Measurements from ENCODE around the gene LRRC75B.
A peak's percentile ranks its signal among the peaks of the same experiment; 100 is the strongest.
"Not testable (repeated sequence)": the region's sequence is repeated elsewhere in the genome, so short reads cannot be mapped to it uniquely, and the experiment has no call there.

The LRRC75B gene

GRCh38 chr22:24552503-24553286 is 40.2 kb downstream of the LRRC75B start:
- DNase-seq, result not testable (repeated sequence)

DNA sequence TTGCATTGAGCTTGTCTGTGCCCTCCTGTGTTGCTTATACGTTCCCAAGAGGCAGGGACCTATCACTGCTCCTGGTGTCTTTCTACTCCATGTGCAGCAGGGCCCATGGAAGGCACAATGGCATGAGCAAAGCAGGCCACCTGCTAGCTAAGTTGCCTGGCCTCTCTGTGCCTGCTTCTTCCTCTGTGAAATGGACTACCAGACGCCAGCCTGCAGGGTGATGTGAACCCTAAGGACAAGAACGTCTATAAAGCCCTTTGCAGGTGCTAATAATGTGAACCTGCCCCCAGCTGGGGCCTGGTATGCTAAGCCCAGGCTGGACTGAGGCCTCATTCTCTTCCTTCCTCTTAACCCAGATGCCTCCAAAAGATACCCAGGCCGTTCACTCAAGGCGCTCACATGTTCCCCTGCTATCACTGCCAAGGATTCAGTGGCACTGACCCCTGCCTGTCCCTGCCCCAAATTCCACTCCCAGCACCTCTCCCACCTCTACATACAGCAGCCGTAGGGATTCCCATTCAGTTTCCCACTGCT is 41.9 kb downstream of the LRRC75B start:
- DNase-seq, result no peak

DNA sequence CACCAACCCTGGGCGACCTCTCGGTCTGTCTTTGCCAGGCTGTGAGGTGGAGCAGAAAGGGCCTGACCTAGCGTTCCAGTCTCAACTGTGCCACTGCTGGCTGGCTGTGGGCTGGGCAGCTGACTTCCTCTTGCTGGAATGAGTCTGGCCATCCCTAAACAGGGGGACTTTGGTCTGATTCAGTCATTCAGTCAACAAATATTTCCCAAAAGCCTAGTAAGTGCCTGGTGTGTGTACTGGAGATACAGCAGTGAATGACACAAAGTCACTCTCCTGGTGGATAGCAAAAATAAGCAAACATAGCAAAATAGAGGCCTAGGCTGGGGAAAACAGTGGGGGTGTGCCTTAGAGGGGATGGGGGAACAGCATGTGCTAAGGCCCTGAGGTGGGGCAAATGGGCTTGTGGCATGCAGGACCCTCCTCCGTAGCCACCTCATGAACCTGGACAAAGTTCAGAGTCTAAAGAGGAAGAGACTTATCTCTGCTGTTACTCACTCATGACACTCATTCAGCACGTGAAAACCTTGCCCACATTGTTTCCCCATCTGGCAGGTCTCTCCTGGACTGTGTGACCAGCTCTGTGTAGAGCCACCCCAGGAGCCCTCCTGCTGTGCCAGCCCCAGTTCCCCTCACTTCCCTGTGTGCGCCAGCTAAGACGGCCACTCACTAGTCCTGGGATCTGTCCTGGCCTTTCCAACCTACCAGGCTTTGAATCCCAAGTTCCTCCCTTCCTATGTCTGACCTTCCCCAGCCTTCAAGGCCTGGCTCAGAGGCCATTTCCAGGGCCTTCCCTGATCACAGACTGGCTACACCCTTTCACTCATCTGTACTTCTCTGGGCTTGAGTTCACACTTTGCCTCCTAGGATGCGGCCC is 42.6 kb downstream of the LRRC75B start:
- DNase-seq, result peak; percentile 72 to 79

DNA sequence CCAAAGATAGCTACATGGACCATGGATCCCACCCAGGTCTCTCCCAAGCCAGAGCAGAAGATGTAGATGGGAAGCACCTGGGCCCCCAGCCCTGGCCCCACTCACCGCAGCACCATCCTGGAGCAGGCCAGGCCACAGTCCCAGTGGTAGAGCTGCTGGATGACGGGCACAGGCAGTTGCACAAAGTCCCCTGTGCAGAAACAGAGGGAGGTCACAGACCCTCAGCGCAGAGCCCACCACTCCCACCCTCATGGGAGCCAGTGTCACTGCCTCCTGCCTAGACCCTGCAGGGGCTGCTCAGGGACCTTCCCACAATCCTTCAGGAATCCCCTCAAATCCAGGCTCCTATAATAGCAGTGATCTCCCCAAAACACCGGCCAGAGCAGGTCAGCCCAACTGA is 44.1 kb downstream of the LRRC75B start:
- no peak for DNase-seq

- DNase-seq, result no peak
Observed at GRCh38 chr22:24543679-24544243, 49.1 kb downstream of the LRRC75B start.

DNA sequence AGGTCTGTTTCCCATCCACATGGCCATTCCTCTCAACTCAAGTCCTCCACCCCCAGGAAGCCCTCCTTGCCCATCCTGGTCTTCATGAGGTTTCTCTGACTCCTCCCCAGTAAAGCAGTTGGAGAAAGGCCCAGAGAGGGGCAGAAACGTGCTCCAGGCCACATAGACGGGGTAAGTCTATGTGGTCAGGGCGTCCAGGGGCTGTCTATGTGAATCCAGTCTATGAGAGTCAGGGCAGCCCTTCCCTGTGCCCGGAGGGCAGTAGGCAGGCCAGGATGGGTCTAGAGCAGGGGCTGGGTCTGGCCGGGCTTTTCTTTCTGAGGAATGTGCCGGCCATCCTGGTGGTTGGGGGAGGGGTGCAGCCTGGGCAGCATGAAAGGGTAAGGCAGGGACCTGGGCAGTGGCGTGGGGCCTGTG is 49.7 kb downstream of the LRRC75B start:
- DNase-seq, result no peak

DNA sequence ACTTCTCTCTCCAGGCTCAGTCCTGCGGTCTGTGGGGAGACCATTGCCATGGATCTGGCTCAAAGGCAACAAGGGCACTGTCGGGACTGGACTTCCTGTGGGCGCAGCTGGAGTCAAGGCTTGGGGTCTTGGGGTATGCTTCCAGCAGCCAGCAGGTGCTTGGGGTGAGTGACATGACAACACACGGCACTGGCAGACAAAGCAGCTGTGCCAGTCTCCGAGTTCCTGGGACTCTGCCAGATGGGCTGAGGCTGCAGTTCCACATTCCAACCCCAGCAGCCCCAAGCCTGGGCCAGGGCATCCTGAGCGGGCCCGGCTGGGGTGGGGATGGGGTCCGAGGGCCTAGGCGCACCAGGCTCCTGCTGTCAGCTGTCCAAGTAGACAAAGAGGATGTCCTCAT is 50.2 kb downstream of the LRRC75B start:
- DNase-seq, result no peak

DNA sequence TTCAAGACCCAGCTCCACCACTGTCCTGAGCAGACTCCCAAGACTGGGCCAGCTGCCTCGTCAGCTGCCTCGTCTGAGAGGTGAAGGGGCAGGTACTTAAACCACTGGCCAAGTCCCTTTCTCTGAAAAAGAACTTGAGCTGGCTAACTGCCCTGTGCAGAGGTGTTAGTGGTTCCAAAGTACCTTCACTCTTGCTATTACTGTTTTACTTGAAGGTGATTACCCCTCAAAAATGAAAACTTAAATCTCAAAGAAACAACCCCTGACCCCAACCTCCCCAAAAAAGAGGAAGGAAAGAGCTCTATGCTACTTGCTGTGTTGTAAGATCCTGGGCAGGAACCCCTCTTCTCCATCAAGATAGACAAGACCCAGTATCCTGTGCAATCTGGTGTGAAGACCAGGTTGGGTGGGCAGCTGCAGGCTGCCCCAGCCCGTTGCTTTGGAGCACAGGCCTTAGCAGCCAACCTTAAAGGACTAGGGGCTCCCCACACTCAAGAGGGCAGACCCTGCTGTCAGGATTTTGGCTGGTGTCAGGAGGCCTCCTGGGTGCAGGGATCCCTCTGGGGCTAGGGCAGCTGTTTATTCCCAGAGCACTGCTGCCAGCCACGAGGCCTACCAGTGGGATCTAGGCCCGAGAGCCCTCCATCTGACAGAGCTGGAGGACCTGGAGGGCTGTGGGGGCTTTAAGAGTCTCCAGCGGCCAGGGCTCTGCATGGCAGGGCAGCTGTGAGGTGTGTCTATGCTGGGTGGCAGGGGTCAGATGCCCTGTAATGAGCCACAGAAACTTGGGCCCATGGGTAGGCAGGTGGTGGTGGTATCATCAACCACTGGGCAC is 51.0 kb downstream of the LRRC75B start:
- DNase-seq, result no peak

DNA sequence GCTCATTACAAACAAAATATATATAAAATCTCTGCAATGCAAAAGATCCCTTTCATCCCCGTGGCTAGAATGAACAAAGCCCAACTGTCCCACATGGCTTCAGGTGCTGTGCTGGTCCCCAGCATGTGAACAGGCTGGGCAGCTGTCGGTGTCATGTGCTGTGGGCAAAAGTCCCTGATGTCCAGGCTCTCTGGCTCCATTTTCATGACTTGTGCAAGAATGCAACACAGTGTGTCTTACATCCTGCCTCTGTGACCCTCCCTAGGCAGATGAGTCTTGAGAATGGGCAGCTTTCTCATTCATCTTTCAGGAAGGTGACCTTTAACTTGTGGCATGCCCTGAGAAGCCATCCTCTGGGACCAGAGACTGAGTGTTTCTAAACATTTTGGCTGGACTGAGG is 52.4 kb downstream of the LRRC75B start:
- DNase-seq, result no peak

DNA sequence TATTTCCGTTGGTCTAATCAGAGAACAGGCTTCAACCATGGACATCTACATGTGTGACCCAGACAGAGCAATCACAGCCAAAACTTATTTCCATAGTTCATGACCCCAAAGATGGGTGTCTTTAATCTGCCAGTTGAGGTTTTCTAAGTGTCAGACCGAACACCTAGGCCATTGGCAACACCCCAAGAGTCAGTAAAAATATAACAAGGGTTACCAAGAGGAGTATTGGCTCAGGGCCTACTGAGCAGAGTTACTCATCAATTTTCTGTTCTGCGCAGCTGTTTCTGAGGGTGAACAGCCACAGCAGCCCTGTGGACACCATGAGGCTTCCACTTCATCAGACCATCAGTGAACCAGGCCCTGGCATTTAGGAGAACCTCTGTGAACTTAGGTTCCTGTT is 56.8 kb downstream of the LRRC75B start:
- DNase-seq, result no peak

Data from inflammatory macrophage (primary cell).